ENCODE data around the gene ARHGAP24.
"Not testable (repeated sequence)": the region's sequence is repeated elsewhere in the genome, so short reads cannot be mapped to it uniquely, and the experiment has no call there.

Gene ARHGAP24

GRCh38 chr4:85482010-85482738, 7.2 kb downstream of the ARHGAP24 start:
- DNase-seq (ENCODE audit: low read depth in 2 of 2) = no peak

GRCh38 chr4:85486425-85487086, 11.6 kb downstream of the ARHGAP24 start:
- no peak for DNase-seq (ENCODE audit: low read depth in 2 of 2)

- DNase-seq (ENCODE audit: low read depth in 2 of 2) = no peak
These were observed 13.5 kb downstream of the ARHGAP24 start for GRCh38 chr4:85488416-85488815.

- DNase-seq (ENCODE audit: low read depth in 2 of 2) = no peak
These were observed 14.5 kb downstream of the ARHGAP24 start for GRCh38 chr4:85489273-85489981.

GRCh38 chr4:85491527-85491926, 16.6 kb downstream of the ARHGAP24 start:
- no peak for DNase-seq (ENCODE audit: low read depth in 2 of 2)

- no peak for DNase-seq (ENCODE audit: low read depth in 2 of 2)
These were observed 17.4 kb downstream of the ARHGAP24 start for GRCh38 chr4:85492336-85492735.

- no peak for DNase-seq (ENCODE audit: low read depth in 2 of 2)
These were observed 20.7 kb downstream of the ARHGAP24 start for GRCh38 chr4:85495621-85496020.

GRCh38 chr4:85496126-85496849, 21.3 kb downstream of the ARHGAP24 start:
- DNase-seq (ENCODE audit: low read depth in 2 of 2) = no peak

- DNase-seq (ENCODE audit: low read depth in 2 of 2) = no peak
These were observed 22.0 kb downstream of the ARHGAP24 start for GRCh38 chr4:85496933-85497332.

GRCh38 chr4:85498068-85498733, 23.3 kb downstream of the ARHGAP24 start:
- DNase-seq (ENCODE audit: low read depth in 2 of 2) = no peak

GRCh38 chr4:85499573-85499972, 24.6 kb downstream of the ARHGAP24 start:
- no peak for DNase-seq (ENCODE audit: low read depth in 2 of 2)

- DNase-seq (ENCODE audit: low read depth in 2 of 2) = no peak
These were observed 25.3 kb downstream of the ARHGAP24 start for GRCh38 chr4:85500110-85500867.

- DNase-seq (ENCODE audit: low read depth in 2 of 2) = not testable (repeated sequence)
These were observed 26.2 kb downstream of the ARHGAP24 start for GRCh38 chr4:85501145-85501544.

GRCh38 chr4:85508654-85509053, 33.7 kb downstream of the ARHGAP24 start:
- DNase-seq (ENCODE audit: low read depth in 2 of 2) = no peak

GRCh38 chr4:85509882-85510631, 35.1 kb downstream of the ARHGAP24 start:
- no peak for DNase-seq (ENCODE audit: low read depth in 2 of 2)

GRCh38 chr4:85510632-85510984, 35.7 kb downstream of the ARHGAP24 start:
- no peak for DNase-seq (ENCODE audit: low read depth in 2 of 2)

GRCh38 chr4:85512446-85513205, 37.7 kb downstream of the ARHGAP24 start:
- no peak for DNase-seq (ENCODE audit: low read depth in 2 of 2)

- DNase-seq (ENCODE audit: low read depth in 2 of 2) = no peak
These were observed 39.2 kb downstream of the ARHGAP24 start for GRCh38 chr4:85514117-85514516.

GRCh38 chr4:85514783-85515182, 39.8 kb downstream of the ARHGAP24 start:
- no peak for DNase-seq (ENCODE audit: low read depth in 2 of 2)
